GM21360 (cell line): ENCODE data around the gene FAM193A.
"Not testable (repeated sequence)": the region's sequence is repeated elsewhere in the genome, so short reads cannot be mapped to it uniquely, and the experiment has no call there.

ENCODE experiments used
- ATAC-seq: cut with Tn5 transposase; IDR thresholded peaks from one replicate; pipeline ENCODE4 v1.9.1; 2021; ENCODE audit warnings: mild to moderate bottlenecking, moderate library complexity; ENCODE audit not compliant: unreplicated experiment

Gene FAM193A

GRCh38 chr4:2607822-2608221 lies 71.4 kb downstream of the FAM193A start:
- no peak for ATAC-seq

GRCh38 chr4:2608291-2608690 lies 71.8 kb downstream of the FAM193A start:
- ATAC-seq, result no peak

- no peak for ATAC-seq
Measured at GRCh38 chr4:2615821-2616220, 79.4 kb downstream of the FAM193A start.

GRCh38 chr4:2617955-2618354 lies 81.5 kb downstream of the FAM193A start:
- no peak for ATAC-seq

DNA sequence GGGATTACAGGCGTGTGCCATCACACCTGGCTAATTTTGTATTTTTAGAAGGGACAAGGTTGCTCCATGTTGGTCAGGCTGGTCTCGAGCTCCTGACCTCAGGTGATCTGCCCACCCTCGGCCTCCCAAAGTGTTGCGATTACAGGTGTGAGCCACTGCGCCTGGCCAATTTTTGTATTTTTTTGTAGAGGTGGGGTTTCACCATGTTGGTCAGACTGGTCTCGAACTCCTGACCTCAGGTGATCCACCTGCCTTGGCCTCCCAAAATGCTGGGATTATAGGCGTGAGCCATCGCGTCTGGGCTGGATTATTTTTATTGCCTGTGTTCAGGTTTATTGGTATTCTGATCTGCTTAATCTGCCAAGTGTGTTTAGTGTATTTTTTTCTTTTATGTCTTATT lies 82.3 kb downstream of the FAM193A start:
- ATAC-seq, result not testable (repeated sequence)

DNA sequence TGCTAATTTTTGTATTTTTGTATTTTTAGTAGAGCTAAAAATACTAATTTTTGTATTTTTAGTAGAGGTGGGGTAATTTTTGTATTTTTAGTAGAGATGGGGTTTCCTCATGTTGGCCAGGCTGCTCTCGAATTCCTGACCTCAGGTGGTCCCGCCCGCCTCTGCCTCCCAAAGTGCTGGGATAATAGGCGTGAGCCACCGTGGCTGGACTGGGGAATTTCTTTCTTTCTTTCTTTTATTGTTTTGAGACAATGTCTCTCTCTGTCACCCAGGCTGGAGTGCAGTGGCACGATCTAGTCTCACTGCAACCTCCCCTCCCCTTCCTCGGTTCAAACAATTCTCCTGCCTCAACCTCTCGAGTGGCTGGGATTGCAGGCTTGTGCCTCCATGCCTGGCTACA lies 83.0 kb downstream of the FAM193A start:
- no peak for ATAC-seq

DNA sequence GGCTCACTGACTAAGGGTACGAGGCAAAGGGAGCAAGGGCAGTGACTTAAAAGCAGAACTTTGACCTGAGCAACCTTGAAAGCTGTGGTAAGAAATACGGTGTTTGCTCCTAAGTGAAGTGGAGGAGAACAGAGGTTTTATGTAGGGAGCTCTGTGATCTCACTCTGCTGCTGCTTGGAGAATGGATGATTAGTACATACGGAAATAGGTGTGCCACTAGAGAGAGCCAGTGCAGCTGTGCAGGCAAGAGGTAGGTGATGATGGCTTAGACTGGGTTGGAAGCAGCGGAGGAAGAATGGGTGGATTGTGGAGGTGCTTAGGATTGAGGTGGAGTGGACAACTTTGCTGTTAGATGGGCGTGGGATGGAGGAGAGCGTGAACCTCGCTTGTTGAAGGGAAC lies 85.0 kb downstream of the FAM193A start:
- no peak for ATAC-seq

DNA sequence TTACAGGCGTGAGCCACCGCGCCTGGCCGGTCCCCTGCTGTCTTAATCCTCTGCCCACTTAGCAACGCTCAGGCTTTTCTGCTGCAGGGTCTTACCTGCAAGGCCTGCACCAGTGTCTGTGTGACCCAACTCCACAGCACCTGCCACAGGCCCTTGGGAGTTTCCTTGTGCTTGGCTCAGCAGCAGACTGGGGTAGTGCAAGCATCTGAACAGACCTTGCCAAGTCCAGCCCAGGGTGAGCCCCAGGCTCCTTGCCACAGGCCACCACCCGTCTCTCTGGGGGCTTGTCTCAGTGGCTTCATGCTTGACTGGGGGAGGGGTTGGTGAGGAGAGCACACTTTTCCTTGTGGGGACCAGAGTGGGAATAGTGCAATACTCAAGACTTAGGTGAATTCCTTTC lies 87.0 kb downstream of the FAM193A start:
- no peak for ATAC-seq

DNA sequence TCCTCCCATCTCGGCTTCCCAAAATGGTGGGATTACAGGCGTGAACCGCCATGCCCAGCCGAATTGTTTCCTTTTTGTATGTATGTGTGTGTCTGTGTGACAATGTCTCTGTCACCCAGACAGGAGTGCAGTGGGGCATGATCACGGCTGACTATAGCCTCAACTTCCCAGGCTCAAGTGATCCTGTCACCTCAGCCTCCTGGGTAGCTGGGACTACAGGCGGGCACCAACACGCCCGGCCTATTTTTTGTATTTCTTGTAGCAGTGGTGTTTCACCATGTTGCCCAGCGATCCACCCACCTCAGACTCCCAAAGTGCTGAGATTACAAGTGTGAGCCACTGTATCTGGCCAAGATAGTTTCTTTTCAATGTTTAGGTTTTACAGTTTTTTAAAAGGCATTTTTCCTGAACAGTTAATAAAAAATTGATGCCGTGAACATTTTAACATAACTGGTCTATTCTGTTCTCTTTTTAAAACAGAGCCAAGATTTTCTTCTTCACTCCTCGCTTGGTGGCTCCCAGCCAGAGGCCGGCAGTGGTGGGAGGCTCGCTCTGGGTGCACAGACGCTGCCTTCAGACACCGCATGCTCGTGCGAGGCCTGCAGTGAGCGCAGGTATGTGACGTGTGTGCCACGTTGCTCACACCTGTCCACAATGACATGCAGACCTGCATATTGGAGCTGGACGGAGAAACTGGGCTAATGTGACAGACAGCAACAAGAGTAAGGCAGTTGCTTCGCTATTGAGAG lies 88.5 kb downstream of the FAM193A start:
- no peak for ATAC-seq

DNA sequence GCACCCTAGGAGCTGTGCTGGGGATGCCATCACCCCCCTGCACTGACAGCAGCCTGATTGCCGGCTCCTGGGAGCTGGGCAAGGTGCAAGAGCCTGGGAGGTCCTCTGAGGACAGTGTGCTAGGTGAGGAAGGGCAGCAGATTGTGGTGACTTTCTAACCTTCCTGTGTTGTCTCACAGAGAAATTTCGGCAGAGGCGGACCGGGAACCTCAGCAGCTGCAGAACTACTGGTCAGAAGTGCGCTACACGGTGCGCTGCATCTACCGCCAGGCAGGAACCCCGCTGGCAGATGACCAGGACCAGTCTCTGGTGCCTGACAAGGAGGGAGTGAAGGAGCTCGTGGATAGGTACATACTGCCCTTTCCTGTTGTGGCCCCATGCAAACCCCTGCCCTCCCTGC lies 89.8 kb downstream of the FAM193A start:
- no peak for ATAC-seq

DNA sequence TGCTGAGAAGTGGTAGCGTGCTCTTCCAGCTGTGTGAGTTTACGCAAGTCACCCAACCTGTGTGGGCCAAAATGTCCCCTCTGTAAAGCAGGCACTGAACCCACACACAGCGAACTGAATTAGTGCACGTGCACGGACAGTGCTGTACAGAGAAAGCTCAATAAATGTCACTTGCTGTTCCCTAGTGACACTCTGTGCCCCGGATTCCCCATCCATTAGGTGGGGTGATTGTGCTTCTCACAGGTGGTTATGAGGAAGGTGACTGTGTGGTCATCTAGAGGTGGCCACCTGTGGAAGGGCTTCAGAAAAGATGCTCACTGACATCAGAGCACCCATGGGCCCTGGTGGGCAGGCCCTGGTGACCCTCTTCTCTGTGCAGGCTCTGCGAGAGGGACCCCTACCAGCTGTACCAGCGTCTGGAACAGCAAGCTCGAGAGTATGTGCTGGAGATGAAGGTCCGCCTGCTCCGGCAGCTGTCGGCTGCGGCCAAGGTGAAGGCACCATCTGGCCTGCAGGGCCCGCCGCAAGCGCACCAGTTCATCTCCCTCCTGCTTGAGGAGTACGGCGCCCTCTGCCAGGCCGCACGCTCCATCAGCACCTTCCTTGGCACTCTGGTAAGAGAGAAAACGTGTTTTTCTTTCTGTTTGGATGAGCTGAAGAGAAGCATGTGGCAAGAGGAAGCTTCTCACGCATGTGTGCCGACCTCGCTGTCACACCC lies 94.3 kb downstream of the FAM193A start:
- ATAC-seq, result no peak

- ATAC-seq, result no peak
Measured at GRCh38 chr4:2634014-2634413, 97.6 kb downstream of the FAM193A start.

DNA sequence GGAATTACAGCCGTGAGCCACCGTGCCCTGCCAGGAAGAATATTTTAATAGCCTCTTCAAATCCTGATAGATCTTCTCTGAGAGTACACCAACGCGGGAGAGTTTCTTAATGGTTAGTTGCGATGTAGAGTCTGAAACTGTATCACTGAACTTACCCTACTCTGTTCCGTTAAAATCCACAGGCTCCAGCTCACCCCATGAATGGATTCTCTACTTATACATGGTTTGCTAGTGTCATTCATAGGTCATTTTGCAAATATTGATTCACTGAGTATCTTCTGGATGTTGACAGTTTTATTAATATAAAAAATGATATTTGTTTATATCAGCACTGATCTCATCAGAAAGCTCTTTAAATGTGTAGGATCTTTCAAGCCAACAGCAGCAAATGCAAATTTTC lies 99.9 kb downstream of the FAM193A start:
- no peak for ATAC-seq

GRCh38 chr4:2636994-2637393 lies 100.5 kb downstream of the FAM193A start:
- ATAC-seq, result not testable (repeated sequence)

GRCh38 chr4:2637956-2638552 lies 101.6 kb downstream of the FAM193A start:
- no peak for ATAC-seq

GRCh38 chr4:2638730-2639129 lies 102.3 kb downstream of the FAM193A start:
- ATAC-seq, result no peak

DNA sequence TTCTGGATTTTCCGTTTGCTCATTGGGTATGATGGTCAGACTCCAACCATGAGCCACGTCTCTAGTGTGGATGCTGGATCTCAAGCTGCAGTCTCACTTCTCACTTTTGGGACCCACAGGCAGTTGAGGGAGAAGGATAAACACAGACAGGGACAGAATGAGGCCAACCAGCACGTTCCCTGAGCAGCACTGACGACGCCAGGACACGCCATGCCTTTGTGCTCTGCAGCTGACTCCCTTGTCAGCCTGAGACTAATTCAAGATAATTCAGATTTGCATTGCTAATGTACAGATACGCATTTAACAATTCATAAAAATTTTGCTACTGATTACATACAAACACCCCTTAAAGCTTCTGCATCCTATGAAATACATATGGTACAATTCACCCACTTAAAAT lies 106.5 kb downstream of the FAM193A start:
- ATAC-seq, result no peak

GRCh38 chr4:2643555-2643954 lies 107.1 kb downstream of the FAM193A start:
- ATAC-seq, result no peak

- no peak for ATAC-seq
Measured at GRCh38 chr4:2646396-2647149, 110.1 kb downstream of the FAM193A start.

- no peak for ATAC-seq
Measured at GRCh38 chr4:2647403-2648158, 111.1 kb downstream of the FAM193A start.
